H1 (cell line): ENCODE results near the gene BASP1. TPM values are rescaled to one million over a fixed set of nuclear protein-coding genes. Genes with fewer than 3 reads are reported as not detected.

Experiments
- ATF2 ChIP-seq: IDR thresholded peaks from 2 replicates; pipeline ENCODE4 v1.6.1; 2012; ENCODE audit warnings: low read length, inconsistent platforms
- CBX8 ChIP-seq: fragments of 300-800, 300-1000 bp; sonication (generic); IDR thresholded peaks from 2 replicates; pipeline ENCODE4 v1.7.1; 2016; ENCODE audit warnings: low read depth, low read length, borderline replicate concordance
- CEBPB ChIP-seq: IDR thresholded peaks from 2 replicates; pipeline ENCODE4 v1.6.1; 2012; ENCODE audit warnings: low read depth, low read length
- CHD7 ChIP-seq: fragments of 300-600 bp; sonication (generic); IDR thresholded peaks from 2 replicates; pipeline ENCODE4 v1.7.1; 2012; ENCODE audit warnings: low read length, moderate library complexity, mild to moderate bottlenecking, inconsistent platforms; ENCODE audit not compliant: insufficient replicate concordance
- KDM4A ChIP-seq: IDR thresholded peaks from one replicate; pipeline ENCODE4 v1.7.1; 2012; ENCODE audit warnings: low read depth, mild to moderate bottlenecking, moderate library complexity, low read length, inconsistent platforms; ENCODE audit not compliant: severe bottlenecking
- MAX ChIP-seq: IDR thresholded peaks from 2 replicates; pipeline ENCODE4 v1.6.1; 2012; ENCODE audit warnings: inconsistent platforms
- SUZ12 ChIP-seq: fragments of 200-600 bp; sonication (generic); IDR thresholded peaks from 2 replicates; pipeline ENCODE4 v1.6.1; 2012; ENCODE audit warnings: mild to moderate bottlenecking, inconsistent platforms, low read length, moderate library complexity, mixed read lengths
- TAF1 ChIP-seq: IDR thresholded peaks from 2 replicates; pipeline ENCODE4 v1.6.1; 2011; ENCODE audit warnings: mild to moderate bottlenecking, low read depth, low read length
- polyA plus RNA-seq, 7 experiments: library from polyadenylated mRNA; depleted of rRNA in 3 of 7; stranded (reverse) in 5 of 7; unstranded in 2 of 7; fragments of >200 nt in 5 of 7; fragments of 200-250 nt in 2 of 7; gene quantifications; 1 replicate in 5 of 7; 2 replicates in 1 of 7; 4 replicates in 1 of 7; pipeline versions ENCODE4 v1.2.1 to v1.2.3, GENCODE V29; 2011 to 2013; ENCODE audit warnings: missing spikeins in 2 of 7, mixed read lengths in 2 of 7
- total RNA-seq: library from RNA; stranded (reverse); fragmentation: NEBNext Ultra II Directional; extraction: Animal tissue kit (Norgen Biotek cat#: 25700); gene quantifications from 2 replicates; pipeline ENCODE4 v1.2.1, GENCODE V29; 2021

BASP1 gene
- total and polyA plus RNA-seq, 2 of the 8 experiments (the other 6 are each of a cell fraction or from before 2014, with no cell fraction given), result 95.2 to 104 TPM

DNA sequence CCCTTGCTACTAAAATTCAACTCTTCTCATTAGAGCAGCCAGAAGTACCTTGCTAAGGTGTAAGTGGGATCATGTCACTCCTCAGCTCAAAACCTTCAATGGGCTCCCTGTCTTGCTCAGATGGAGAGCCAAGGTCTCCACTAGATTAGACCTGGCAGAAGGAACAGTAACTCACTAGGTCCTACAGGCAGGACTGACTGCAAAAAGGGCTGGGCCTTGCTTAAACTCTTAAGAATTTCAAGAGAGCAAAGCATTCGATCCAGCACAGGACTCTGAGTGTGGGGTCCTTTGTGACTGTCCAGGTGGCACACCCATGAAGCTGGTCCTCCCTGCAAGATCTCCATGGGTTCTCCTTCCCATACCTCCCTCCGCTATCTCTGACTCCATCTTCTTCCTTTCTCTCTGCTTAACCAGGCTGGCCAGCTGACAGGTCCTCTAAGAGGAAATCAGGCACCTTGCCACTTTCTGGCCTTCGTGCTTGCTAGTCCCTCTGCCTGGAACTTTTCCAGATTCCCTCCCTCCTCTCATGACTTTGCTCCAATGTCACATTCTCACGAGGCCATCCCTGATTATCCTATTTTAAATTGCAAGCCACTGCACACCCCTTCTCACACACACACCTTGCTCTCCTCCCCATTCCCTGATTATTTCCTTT, 70.2 kb downstream of the BASP1 start (continued):
- TF ChIP-seq CHD7 (no peak), ATF2 (no peak), CBX8 (no peak), CEBPB (no peak), KDM4A (no peak), SUZ12 (no peak), MAX (no peak), TAF1 (no peak)
